Measurements from ENCODE around the gene OR4K5. TPM values are rescaled to one million over a fixed set of nuclear protein-coding genes. Genes with fewer than 3 reads are reported as not detected.
"Not testable (repeated sequence)": the region's sequence is repeated elsewhere in the genome, so short reads cannot be mapped to it uniquely, and the experiment has no call there.

OR4K5 gene
- total RNA-seq: not detected
- long read RNA-seq: 0 reads

- intact Hi-C loops (cut with DNase I): no loop called here
- no peak for DNase-seq (ENCODE audit: missing footprints)
- ATAC-seq: no peak
These were observed at the start of gene OR4K5 for GRCh38 chr14:19920021-19920657. Gene OR4K5, plus strand, starts transcription at chr14:19920607. Its CDS starts 0 bp downstream, at chr14:19920607.

GRCh38 chr14:19873178-19873577 is 47.2 kb upstream of the OR4K5 start:
- no peak for ATAC-seq
- intact Hi-C loops (cut with DNase I): no loop called here
- no peak for DNase-seq (ENCODE audit: missing footprints)

- ATAC-seq: no peak
- intact Hi-C loops (cut with DNase I): no loop called here
- no peak for DNase-seq (ENCODE audit: missing footprints)
These were observed 45.6 kb upstream of the OR4K5 start, which contains the start of gene OR4K2 for GRCh38 chr14:19874842-19875241. Gene OR4K2, plus strand, starts transcription at chr14:19875142. Its CDS starts 1,126 bp downstream, at chr14:19876268.

GRCh38 chr14:19878029-19878642 is 42.3 kb upstream of the OR4K5 start:
- no peak for ATAC-seq

DNA sequence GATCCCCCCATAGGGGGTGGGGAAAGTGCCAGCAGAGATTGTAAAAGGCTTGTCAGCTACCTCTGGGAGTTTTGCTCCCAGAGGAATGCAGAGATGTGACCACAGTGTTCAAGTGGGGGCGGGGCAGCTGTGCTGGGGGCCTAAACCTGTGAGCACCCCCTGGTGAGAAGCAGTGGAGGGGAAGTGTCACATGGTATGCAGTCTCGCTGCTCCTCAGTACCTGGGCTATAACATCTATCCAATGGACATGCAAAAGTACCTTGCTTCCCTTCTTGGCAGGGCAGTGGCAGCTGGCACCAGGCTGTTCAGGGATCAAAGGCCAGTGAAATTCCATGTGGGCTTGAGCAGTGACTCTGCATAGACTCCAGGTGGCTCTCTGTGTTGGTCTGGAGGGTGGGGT is 25.1 kb upstream of the OR4K5 start:
- ATAC-seq (no peak), DNase-seq (ENCODE audit: missing footprints) (peak; percentile 55)
- intact Hi-C loops (cut with DNase I): no loop called here

More at GRCh38 chr14:19878029-19878642, 42.3 kb upstream of the OR4K5 start:
- no peak for DNase-seq (ENCODE audit: missing footprints)
- intact Hi-C loops (cut with DNase I): no loop called here

DNA sequence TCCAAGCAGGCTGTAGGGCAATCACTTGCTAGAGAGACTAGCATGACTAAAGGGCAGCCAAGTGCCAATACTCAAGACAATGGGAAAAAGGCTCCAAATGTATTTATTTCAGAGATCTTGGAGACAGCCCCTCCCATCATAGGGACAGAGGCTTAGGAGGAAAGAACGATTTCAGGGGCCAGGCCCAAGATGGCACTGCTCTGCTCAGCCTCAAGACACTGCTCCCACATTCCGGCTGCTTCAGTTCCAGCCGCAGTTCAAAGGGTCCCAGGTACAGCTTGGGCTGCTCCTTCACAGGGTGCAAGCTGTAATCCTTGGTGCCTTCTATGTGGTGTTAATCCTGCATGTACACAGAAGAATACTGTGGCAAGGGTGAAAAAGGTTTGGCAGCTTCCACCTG is 19.4 kb upstream of the OR4K5 start:
- intact Hi-C loops (cut with DNase I): no loop called here
- DNase-seq (ENCODE audit: missing footprints) (no peak), ATAC-seq (no peak)

DNA sequence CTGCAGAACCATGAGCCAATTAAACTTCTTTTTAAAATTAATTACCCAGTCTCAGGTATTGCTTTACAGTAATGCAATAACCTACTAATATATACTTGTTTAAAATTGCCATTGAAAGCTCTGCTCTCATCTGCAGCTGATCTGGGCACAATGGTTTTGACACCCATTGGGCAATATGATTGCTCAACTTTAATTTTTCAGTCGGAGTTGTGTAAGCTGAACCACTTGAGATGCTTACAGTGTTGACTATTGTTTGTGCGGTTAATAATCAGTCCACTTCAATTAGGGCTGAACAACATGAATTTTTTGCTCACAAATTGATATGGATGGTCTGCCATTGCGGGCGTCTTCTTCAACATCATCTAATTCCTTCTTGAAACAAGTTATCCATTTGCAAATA is 18.0 kb upstream of the OR4K5 start:
- DNase-seq (ENCODE audit: missing footprints) (no peak), ATAC-seq (no peak)
- intact Hi-C loops (cut with DNase I): no loop called here

DNA sequence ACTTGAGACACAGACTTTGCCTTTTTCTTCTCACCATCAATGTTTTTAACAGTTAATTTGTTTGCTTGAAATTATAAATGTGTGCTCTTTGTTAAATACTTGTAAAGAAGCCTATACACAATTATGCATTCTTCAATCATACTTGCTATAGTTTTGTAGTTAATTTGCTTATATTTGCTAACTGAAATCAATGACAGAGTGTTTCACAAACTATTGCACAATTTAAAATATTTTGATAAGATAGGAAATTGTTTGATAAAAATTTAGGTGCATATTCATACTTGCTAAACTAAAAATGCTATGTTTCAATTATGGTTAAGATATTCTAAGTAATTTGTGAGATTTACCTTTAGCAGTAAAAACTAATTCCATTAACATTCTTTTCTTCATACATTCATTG is 13.7 kb upstream of the OR4K5 start:
- ATAC-seq: no peak
- no peak for DNase-seq (ENCODE audit: missing footprints)
- intact Hi-C loops (cut with DNase I): no loop called here

DNA sequence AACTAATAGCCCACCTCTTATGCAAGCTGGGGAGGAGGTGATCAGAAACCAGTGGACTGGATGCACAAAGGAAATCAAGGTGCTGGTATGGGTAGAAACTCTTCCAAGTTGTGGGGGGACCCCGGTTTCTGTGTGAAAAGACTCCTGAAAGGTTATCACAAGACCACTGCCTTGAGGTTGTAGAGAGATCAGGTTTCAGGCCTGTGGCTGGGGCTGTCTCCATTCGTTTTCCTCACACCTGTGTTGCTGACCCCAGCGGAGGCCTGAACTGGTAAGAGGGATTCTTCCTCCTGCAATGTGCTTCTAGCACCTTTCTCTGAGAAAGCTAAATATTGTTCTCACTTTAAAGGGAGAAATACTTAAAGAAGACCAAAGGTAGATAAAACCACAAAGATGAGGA is 9.3 kb upstream of the OR4K5 start:
- intact Hi-C loops (cut with DNase I): no loop called here
- DNase-seq (ENCODE audit: missing footprints) (no peak), ATAC-seq (no peak)

DNA sequence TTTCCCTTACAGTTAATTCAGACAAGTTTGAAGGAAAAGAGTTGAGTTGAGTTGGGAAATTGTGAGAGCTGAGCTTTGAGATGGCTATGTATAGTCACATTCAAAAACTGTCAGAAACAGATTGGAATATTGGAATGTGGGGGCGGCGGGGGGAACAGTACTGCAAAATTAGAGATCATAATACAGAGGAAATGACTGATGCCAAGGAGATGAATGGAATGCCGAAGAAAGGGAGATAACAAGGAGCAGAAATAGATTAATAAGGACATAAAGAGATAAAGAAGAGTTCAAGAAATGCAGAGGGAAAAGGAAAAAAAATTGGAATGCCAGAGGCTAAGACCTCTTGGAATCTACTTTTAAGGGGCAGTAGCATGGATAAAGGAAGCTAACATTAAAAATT is 3.2 kb upstream of the OR4K5 start:
- intact Hi-C loops (cut with DNase I): no loop called here
- no peak for DNase-seq (ENCODE audit: missing footprints)
- no peak for ATAC-seq

GRCh38 chr14:19917955-19918518 is 2.4 kb upstream of the OR4K5 start:
- intact Hi-C loops (cut with DNase I): no loop called here
- DNase-seq (ENCODE audit: missing footprints): no peak
- no peak for ATAC-seq

DNA sequence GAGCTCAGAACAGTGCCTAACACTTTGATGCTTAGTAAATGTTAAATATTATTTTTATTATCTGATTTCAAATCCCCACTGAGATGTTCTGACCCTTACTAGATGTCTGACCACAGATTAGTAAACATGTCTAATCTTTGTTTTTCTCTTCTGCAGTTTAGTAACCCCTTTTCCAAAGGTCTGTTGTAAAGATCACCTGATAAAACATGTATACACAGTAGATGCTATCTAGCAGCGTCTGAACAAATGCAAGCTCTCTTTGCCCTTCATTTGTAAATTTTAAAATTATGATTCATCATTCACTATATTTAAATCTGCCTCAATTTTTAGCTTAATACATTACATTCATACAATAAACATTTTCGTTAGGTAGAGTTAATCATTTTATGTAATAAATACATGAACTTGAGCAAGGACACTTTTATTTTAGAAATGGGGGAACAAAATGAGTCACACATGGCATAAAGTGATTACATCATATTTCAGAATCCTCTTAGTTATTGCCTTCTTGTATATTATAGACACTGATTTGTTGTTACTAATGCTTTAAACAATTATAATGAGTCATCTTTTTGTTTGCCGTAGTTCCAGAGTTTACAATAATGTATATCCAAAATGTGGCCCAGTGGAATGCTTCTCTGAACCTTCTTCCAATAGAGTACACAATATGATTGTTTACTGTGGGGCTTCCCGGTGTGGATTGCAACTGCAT is 1.7 kb upstream of the OR4K5 start:
- intact Hi-C loops (cut with DNase I): no loop called here
- ATAC-seq: no peak
- DNase-seq (ENCODE audit: missing footprints): no peak

DNA sequence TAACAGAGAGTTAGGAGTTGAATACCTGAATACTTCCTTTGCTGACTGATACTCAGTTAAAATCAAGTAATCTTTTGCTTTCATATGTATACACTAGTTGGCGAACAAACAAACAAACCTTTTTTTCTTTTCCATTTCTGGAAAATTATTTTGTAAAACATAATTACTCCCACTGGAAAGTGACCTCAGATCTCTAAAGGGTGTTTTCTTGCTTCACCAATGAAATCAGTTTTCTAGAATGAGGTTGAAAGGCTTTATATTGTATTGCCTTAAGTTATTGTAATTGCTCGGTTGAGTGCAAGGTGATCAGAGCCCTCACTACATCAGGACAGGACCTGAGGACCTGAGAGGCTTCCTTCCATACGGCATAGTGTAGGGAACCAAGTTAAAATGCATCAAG is 10.2 kb downstream of the OR4K5 start, which contains the start of gene OR4K1:
TSS of gene OR4K1 (plus strand) at position 301 of the 400 bp plus-strand sequence. CDS start 4,750 bp downstream, outside the sequence.
- DNase-seq (ENCODE audit: missing footprints) (no peak), ATAC-seq (no peak)
- intact Hi-C loops (cut with DNase I): no loop called here

GRCh38 chr14:19941668-19942067 is 21.3 kb downstream of the OR4K5 start:
- intact Hi-C loops (cut with DNase I): no loop called here
- no peak for ATAC-seq
- no peak for DNase-seq (ENCODE audit: missing footprints)

GRCh38 chr14:19947413-19948090 is 27.1 kb downstream of the OR4K5 start:
- DNase-seq (ENCODE audit: missing footprints) (no peak), ATAC-seq (no peak)
- intact Hi-C loops (cut with DNase I): no loop called here

- intact Hi-C loops (cut with DNase I): no loop called here
- no peak for ATAC-seq
- DNase-seq (ENCODE audit: missing footprints): no peak
These were observed 28.8 kb downstream of the OR4K5 start for GRCh38 chr14:19949218-19949617.

- intact Hi-C loops (cut with DNase I); ATAC-seq; DNase-seq (ENCODE audit: missing footprints): not testable (repeated sequence)
These were observed 49.3 kb downstream of the OR4K5 start for GRCh38 chr14:19969735-19970134.

All from Right ventricle myocardium inferior (tissue), 1 donor.